Measurements from ENCODE around the gene CIRBP. TPM values are rescaled to one million over a fixed set of nuclear protein-coding genes. Genes with fewer than 3 reads are reported as not detected.
A peak's percentile ranks its signal among the peaks of the same experiment; 100 is the strongest.

Gene CIRBP
- total RNA-seq, 1 donor from 2014 or later: 659 TPM

- DNase-seq (ENCODE audit: low spot score in 2 of 2, unreplicated experiment in 2 of 2): peak in 1 of 2 experiments; percentile 65
- TF ChIP-seq, protein P1, sequence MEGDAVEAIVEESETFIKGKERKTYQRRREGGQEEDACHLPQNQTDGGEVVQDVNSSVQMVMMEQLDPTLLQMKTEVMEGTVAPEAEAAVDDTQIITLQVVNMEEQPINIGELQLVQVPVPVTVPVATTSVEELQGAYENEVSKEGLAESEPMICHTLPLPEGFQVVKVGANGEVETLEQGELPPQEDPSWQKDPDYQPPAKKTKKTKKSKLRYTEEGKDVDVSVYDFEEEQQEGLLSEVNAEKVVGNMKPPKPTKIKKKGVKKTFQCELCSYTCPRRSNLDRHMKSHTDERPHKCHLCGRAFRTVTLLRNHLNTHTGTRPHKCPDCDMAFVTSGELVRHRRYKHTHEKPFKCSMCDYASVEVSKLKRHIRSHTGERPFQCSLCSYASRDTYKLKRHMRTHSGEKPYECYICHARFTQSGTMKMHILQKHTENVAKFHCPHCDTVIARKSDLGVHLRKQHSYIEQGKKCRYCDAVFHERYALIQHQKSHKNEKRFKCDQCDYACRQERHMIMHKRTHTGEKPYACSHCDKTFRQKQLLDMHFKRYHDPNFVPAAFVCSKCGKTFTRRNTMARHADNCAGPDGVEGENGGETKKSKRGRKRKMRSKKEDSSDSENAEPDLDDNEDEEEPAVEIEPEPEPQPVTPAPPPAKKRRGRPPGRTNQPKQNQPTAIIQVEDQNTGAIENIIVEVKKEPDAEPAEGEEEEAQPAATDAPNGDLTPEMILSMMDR (IDR thresholded peaks at IDR 0.05; ENCODE audit: unreplicated experiment): no peak
- Mint-ChIP-seq H3K27ac (peak overlapping the region; percentile 94), H3K9me3 (no peaks in the 10 kb centered on the region), H3K4me3 (peak overlapping the region; percentile 85), H3K27me3 (ENCODE audit: low read depth) (no peaks in the 10 kb centered on the region), H3K4me1 (peaks cover 14% of the 10 kb centered on the region), H3K36me3 (peaks cover 3% of the 10 kb centered on the region)
These were observed 18.5 kb upstream of the CIRBP start for GRCh38 chr19:1250437-1251260.

GRCh38 chr19:1251330-1252220, 17.6 kb upstream of the CIRBP start:
- TF ChIP-seq, protein P1 (IDR thresholded peaks at IDR 0.05; ENCODE audit: unreplicated experiment): no peak
- H3K9me3 Mint-ChIP-seq: no peaks in the 10 kb centered on the region
- H3K27me3 Mint-ChIP-seq (ENCODE audit: low read depth): no peaks in the 10 kb centered on the region
- peaks cover 14% of the 10 kb centered on the region for H3K4me1 Mint-ChIP-seq
- peak overlapping the region; percentile 85 for H3K4me3 Mint-ChIP-seq
- peaks cover 3% of the 10 kb centered on the region for H3K36me3 Mint-ChIP-seq
- H3K27ac Mint-ChIP-seq: peak overlapping the region; percentile 94
- DNase-seq (ENCODE audit: low spot score in 2 of 2, unreplicated experiment in 2 of 2): no peak

DNA sequence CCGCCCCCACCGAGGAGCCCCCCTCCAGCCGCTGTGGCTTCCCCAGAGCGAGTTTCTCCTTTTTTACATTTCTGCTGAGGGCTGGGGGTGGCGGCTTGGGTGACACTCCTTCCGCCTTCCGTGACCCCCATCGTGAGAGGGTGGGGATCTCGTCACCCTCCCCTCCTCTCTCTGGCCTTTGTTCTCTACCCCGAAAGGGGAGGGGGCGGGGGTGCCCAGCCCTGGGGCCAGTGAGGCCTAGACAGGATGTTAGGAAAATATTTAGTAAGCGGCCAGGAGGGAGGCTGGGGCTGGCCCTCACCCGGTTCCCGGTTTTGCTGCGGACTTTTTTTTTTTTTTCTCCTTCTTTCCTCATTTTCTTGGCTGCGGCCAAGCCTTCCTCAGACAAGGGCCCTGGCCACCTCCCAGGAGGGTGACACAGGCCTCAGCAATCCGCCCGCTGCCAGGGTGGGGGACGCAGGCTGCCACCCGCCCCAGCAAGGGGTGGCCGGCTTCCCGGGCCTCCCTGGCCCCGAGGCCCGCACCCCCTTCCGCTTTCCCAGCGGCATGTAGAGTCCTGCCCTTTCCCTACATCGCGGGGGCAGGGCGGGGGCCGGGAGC, 16.8 kb upstream of the CIRBP start:
- DNase-seq (ENCODE audit: low spot score in 2 of 2, unreplicated experiment in 2 of 2): no peak
- Mint-ChIP-seq H3K4me3 (peak overlapping the region; percentile 85), H3K27ac (peak overlapping the region; percentile 59), H3K4me1 (peaks cover 14% of the 10 kb centered on the region), H3K27me3 (ENCODE audit: low read depth) (no peaks in the 10 kb centered on the region), H3K9me3 (no peaks in the 10 kb centered on the region), H3K36me3 (peaks cover 3% of the 10 kb centered on the region)
- TF ChIP-seq, protein P1 (IDR thresholded peaks at IDR 0.05; ENCODE audit: unreplicated experiment): no peak

DNA sequence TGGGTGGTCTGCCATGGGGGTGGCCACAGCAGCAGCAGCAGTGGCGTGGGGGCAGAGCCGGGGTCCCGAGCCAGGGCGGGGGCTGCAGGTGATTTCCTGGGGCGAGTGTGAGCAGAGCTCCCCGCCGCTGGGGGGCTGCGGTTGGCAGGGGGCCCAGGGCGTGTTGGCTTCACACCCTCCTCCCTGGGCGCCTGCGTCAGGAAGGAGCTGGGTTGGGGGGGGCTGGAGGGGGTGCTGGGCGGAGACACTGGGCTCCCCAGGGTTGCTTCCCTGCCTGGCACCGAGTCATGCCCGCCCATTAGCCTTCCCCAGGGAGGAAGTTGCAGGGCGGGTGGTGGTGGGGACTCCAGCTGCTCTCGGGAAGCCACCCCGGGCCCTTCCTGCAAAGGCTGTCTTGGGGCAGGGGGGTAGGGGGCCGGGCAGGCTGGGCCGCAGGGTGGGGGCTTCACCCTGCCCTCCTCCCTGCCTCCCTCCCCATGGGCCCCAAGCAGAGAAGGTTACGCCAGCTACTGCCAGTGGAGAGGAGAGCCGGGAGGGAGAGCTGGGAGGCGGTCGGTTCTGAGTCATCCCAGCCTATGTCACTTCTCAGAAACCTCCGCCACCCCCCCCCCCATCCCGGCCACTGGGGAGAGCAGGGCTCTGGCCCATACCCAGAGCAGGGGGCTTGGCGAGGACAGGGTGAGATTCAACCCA, 16.2 kb upstream of the CIRBP start:
- peak overlapping the region; percentile 85 for H3K27ac Mint-ChIP-seq
- peaks cover 8% of the 10 kb centered on the region for H3K36me3 Mint-ChIP-seq
- no peaks in the 10 kb centered on the region for H3K9me3 Mint-ChIP-seq
- H3K27me3 Mint-ChIP-seq (ENCODE audit: low read depth): no peaks in the 10 kb centered on the region
- no peak for DNase-seq (ENCODE audit: low spot score in 2 of 2, unreplicated experiment in 2 of 2)
- H3K4me1 Mint-ChIP-seq: peaks cover 19% of the 10 kb centered on the region
- TF ChIP-seq, protein P1 (IDR thresholded peaks at IDR 0.05; ENCODE audit: unreplicated experiment): no peak
- peak overlapping the region; percentile 85 for H3K4me3 Mint-ChIP-seq

- TF ChIP-seq, protein P1 (IDR thresholded peaks at IDR 0.05; ENCODE audit: unreplicated experiment): no peak
- peaks cover 19% of the 10 kb centered on the region for H3K4me1 Mint-ChIP-seq
- H3K36me3 Mint-ChIP-seq: peaks cover 8% of the 10 kb centered on the region
- no peaks in the 10 kb centered on the region for H3K9me3 Mint-ChIP-seq
- H3K4me3 Mint-ChIP-seq: peak overlapping the region; percentile 50
- no peaks in the 10 kb centered on the region for H3K27me3 Mint-ChIP-seq (ENCODE audit: low read depth)
- DNase-seq (ENCODE audit: low spot score in 2 of 2, unreplicated experiment in 2 of 2): no peak
- peak overlapping the region; percentile 85 for H3K27ac Mint-ChIP-seq
These were observed 15.5 kb upstream of the CIRBP start for GRCh38 chr19:1253514-1254080.

Measured in mesothelial cell of epicardium (in vitro differentiated cells).